GM12873 (cell line): ENCODE results near the gene PDE8A.
A peak's percentile ranks its signal among the peaks of the same experiment; 100 is the strongest.

Source experiments
- TF ChIP-seq, protein P1 (sequence below): IDR thresholded peaks from 2 replicates; pipeline ENCODE4 v1.5.1; 2012; ENCODE audit warnings: low read depth, mild to moderate bottlenecking, moderate library complexity, low read length, control low read depth; ENCODE audit not compliant: insufficient read depth; ENCODE audit errors: missing control alignments

Gene PDE8A

DNA sequence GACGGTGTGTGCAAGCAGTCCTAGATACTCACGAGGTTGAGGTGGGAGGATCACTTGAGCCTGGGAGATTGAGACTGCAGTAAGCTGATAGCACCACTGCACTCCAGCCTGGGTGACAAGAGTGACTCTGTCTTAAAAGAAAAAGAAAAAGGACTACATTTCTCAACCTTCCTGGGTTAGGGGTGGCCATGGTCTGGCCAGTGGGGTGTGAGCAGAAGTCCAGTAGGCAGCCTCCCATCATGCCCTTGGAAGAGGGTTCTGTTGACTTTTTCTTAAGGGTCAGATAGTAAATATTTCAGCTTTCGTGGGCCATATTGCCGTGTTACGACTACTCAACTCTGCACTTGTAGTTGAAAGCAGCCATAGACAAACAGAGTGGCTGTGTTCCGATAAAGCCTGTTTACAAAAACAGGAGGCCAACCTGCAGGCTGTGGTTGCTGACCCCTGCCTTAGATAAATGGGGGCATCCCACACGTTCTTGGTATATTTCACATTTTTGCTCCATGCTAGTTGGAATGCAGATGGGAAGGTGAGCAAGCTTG lies 31.0 kb upstream of the PDE8A start:
- TF ChIP-seq, protein P1, sequence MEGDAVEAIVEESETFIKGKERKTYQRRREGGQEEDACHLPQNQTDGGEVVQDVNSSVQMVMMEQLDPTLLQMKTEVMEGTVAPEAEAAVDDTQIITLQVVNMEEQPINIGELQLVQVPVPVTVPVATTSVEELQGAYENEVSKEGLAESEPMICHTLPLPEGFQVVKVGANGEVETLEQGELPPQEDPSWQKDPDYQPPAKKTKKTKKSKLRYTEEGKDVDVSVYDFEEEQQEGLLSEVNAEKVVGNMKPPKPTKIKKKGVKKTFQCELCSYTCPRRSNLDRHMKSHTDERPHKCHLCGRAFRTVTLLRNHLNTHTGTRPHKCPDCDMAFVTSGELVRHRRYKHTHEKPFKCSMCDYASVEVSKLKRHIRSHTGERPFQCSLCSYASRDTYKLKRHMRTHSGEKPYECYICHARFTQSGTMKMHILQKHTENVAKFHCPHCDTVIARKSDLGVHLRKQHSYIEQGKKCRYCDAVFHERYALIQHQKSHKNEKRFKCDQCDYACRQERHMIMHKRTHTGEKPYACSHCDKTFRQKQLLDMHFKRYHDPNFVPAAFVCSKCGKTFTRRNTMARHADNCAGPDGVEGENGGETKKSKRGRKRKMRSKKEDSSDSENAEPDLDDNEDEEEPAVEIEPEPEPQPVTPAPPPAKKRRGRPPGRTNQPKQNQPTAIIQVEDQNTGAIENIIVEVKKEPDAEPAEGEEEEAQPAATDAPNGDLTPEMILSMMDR = no peak

DNA sequence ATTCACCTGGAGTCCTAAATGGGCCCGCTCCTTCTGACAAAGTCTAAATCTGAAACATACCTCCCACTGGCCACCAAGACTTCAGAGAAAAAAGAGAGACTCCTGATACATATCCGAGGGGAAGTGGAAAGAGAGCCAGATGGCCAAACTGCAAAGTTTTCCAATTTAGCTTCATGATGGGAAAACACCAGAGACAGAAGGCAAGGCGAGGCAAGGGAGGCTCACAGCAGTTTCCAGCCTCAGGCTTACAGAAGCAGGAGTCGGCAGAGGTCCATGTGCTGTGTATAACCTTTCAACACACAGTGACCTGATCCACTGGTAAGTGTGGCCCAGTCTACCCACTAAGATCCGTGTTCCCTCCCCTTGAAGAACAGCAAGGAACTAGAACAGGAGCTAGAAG lies 29.9 kb upstream of the PDE8A start:
- TF ChIP-seq, protein P1 = no peak

DNA sequence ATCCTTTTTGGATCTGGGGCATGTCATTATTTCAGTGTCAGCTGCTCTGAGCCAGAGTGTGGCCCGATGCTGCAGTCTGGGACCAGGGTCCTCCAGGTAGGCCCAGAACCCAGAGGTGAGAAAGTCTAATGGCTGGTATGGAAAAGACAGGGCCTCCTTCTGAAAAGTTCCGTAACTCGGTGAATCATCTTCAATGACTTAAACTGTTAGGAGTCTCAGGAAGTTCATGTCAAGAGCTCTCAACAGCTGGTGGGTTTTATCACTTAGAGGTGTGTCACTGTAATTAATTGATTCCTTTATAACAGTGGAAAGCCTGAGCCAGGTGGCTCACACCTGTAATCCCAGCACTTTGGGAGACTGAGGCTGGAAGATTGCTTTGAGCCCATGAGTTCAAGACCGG lies 28.5 kb upstream of the PDE8A start:
- TF ChIP-seq, protein P1 = no peak

DNA sequence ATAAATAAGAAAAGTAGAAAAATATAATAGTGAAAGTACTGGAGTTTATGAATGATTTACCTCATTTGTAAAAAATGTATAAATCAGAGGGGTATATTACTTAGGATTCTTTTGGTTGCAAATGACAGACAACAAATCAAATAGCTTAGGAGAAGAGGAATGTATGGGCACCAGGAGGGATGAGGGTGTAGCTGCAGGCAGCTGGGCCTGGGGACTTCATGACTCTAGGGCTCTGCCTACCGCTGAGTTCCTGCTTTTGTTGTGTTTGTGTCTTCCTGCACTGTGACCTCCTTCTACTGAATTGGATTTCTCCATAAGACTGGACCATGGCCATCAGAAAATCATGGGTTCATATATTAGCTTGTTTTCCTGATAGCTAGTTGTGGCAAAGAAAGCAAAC lies 27.9 kb upstream of the PDE8A start:
- TF ChIP-seq, protein P1 = no peak

DNA sequence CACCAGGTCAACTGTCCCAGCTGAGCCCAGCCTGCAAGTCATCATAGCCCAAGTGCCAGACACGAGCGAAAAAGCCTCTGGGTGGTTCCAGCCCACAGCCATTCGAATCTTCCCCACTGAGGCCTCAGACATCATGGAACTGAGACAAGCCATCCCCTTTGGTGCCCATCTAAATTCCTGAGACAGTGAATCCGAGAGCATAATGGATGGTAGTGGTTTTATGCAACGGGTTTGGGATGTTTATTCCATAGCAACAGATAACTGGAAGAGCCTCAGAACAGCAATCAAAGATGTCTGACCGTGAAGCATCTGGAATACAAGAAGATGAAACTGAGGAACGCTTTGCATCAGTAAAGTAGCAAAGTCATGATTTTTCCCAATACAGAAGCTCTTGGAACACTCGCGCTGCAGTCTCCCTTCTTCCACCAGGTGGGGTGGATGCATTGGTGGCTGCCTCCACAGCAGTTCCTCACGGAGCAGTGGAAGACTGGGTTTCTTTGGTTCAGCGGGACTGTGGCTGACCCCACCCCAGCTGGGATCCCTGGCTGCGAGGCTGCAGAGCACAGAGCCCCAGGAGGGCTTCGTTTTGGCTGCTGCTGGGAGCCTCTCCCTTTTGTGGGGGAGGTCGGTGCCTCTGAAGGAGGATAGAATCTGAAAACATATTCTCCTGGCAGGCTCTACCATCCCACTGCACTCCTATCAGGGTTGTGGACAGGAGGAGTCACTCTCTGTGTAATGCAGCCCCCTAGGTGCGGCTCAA lies 26.4 kb upstream of the PDE8A start:
- TF ChIP-seq, protein P1 = peak; percentile 83

DNA sequence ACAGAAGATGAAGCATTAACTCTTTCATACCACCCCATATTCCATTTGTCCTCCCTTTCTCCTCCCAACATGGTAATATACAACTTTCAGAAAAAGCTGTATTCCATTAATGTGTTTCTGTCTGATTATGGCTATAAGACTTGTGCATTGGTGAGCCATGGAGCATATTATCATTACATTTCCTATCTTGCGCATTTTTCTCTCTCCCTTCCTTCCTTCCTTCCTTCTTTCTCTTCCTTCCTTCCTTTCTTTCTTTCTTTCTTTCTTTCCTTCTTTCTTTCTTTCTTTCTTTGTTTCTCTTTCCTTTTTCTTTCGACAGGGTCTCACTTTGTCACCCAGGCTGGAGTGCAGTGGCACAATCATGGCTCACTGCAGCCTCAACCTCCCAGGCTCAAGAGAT lies 25.5 kb upstream of the PDE8A start:
- TF ChIP-seq, protein P1 = no peak

DNA sequence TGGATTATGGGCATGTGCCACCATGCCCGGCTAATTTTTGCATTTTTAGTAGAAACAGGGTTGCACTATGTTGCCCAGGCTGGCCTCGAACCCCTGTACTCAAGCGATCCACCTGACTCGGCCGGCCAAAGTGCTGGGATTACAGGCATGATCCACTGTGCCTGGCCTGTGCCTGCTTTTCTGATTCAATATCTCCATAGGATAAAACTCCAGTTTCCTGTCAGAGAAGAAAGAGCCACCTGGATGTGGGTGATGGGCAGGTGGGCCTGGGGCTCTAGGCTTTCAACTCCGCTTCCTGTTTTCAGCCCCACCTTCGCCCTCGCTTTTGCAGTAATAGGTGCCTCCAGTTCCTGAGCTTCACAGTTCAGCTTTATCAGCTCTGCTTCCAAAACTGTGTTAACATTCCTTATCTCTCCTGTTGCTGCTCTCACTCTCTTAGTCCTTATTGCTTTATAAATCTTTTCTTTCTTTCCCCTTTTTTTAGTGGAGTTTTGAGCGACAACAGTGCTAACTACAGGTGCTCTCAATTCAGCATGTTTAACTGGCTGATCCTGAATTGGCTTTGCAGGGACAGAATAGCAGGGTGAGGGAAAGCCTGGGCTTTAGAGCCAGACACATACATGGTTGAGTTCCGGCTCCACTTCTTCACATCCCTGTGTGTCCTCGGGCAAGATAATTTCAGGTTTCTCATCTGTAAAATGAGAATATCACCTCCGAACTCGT lies 21.1 kb upstream of the PDE8A start:
- TF ChIP-seq, protein P1 = no peak
